Mucosa of stomach (tissue), 1 donor: ENCODE measurements around the gene ATN1.
A peak's percentile ranks its signal among the peaks of the same experiment; 100 is the strongest.

ENCODE experiments used
- H3K27me3 ChIP-seq: one replicate; pipeline ENCODE4 v1.7.0; 2013; ENCODE audit warnings: mild to moderate bottlenecking, low read length; ENCODE audit not compliant: control insufficient read depth, insufficient read depth
- H3K36me3 ChIP-seq: one replicate; pipeline ENCODE4 v1.7.0; 2013; ENCODE audit warnings: low read length; ENCODE audit not compliant: control insufficient read depth, insufficient read depth
- H3K4me1 ChIP-seq: one replicate; pipeline ENCODE4 v1.7.0; 2013; ENCODE audit warnings: mild to moderate bottlenecking, low read length; ENCODE audit not compliant: control insufficient read depth, insufficient read depth
- H3K4me3 ChIP-seq: one replicate; pipeline ENCODE4 v1.7.0; 2013; ENCODE audit warnings: low read length
- H3K9ac ChIP-seq: one replicate; pipeline ENCODE4 v1.7.0; 2013; ENCODE audit warnings: mild to moderate bottlenecking, low read length, moderate library complexity
- H3K9me3 ChIP-seq: one replicate; pipeline ENCODE4 v1.7.0; 2013; ENCODE audit warnings: mild to moderate bottlenecking, low read length, moderate library complexity; ENCODE audit not compliant: control insufficient read depth
- donor health status: Pancreatic carcinoma.

The ATN1 gene

GRCh38 chr12:6959805-6960592 lies 32.2 kb downstream of the ATN1 start:
- Histone ChIP-seq H3K36me3 (peaks cover 9% of the 10 kb centered on the region), H3K9me3 (no peaks in the 10 kb centered on the region), H3K9ac (no peak overlapping the region), H3K4me3 (no peak overlapping the region), H3K4me1 (peaks cover 32% of the 10 kb centered on the region), H3K27me3 (no peaks in the 10 kb centered on the region)

- peak overlapping the region; percentile 95 for H3K4me3 ChIP-seq
- H3K27me3 ChIP-seq = no peaks in the 10 kb centered on the region
- H3K9ac ChIP-seq = peak overlapping the region; percentile 100
- no peaks in the 10 kb centered on the region for H3K9me3 ChIP-seq
- peaks cover 39% of the 10 kb centered on the region for H3K4me1 ChIP-seq
- peaks cover 9% of the 10 kb centered on the region for H3K36me3 ChIP-seq
These were observed 33.0 kb downstream of the ATN1 start for GRCh38 chr12:6960593-6961277.

- Histone ChIP-seq H3K9ac (peak overlapping the region; percentile 100), H3K4me1 (peaks cover 42% of the 10 kb centered on the region), H3K4me3 (peak overlapping the region; percentile 95)
These were observed 33.5 kb downstream of the ATN1 start for GRCh38 chr12:6961278-6961694.

GRCh38 chr12:6961695-6962284 lies 34.0 kb downstream of the ATN1 start:
- Histone ChIP-seq H3K27me3 (no peaks in the 10 kb centered on the region), H3K36me3 (peaks cover 8% of the 10 kb centered on the region), H3K9me3 (no peaks in the 10 kb centered on the region), H3K4me1 (peaks cover 45% of the 10 kb centered on the region), H3K4me3 (peak overlapping the region; percentile 95), H3K9ac (peak overlapping the region; percentile 100)

More at GRCh38 chr12:6961278-6961694, 33.5 kb downstream of the ATN1 start:
- Histone ChIP-seq H3K27me3 (no peaks in the 10 kb centered on the region), H3K36me3 (peaks cover 8% of the 10 kb centered on the region), H3K9me3 (no peaks in the 10 kb centered on the region)

GRCh38 chr12:6962285-6963015 lies 34.7 kb downstream of the ATN1 start:
- H3K36me3 ChIP-seq = peaks cover 14% of the 10 kb centered on the region
- H3K4me3 ChIP-seq = peak overlapping the region; percentile 95
- H3K4me1 ChIP-seq = peaks cover 51% of the 10 kb centered on the region

GRCh38 chr12:6963016-6963731 lies 35.4 kb downstream of the ATN1 start:
- Histone ChIP-seq H3K27me3 (no peaks in the 10 kb centered on the region), H3K9ac (peak overlapping the region; percentile 100), H3K4me3 (peak overlapping the region; percentile 95), H3K9me3 (no peaks in the 10 kb centered on the region), H3K4me1 (peaks cover 58% of the 10 kb centered on the region), H3K36me3 (peaks cover 19% of the 10 kb centered on the region)

More at GRCh38 chr12:6962285-6963015, 34.7 kb downstream of the ATN1 start:
- Histone ChIP-seq H3K9me3 (no peaks in the 10 kb centered on the region), H3K9ac (peak overlapping the region; percentile 100), H3K27me3 (no peaks in the 10 kb centered on the region)

GRCh38 chr12:6963791-6964413 lies 36.1 kb downstream of the ATN1 start:
- Histone ChIP-seq H3K4me3 (peak overlapping the region; percentile 40), H3K9ac (peak overlapping the region; percentile 100), H3K4me1 (peaks cover 65% of the 10 kb centered on the region), H3K9me3 (no peaks in the 10 kb centered on the region), H3K36me3 (peaks cover 21% of the 10 kb centered on the region), H3K27me3 (no peaks in the 10 kb centered on the region)

GRCh38 chr12:6964605-6965025 lies 36.9 kb downstream of the ATN1 start:
- Histone ChIP-seq H3K9me3 (no peaks in the 10 kb centered on the region), H3K27me3 (no peaks in the 10 kb centered on the region), H3K36me3 (peaks cover 21% of the 10 kb centered on the region), H3K4me1 (peaks cover 71% of the 10 kb centered on the region), H3K9ac (peak overlapping the region; percentile 100), H3K4me3 (peak overlapping the region; percentile 40)

- Histone ChIP-seq H3K4me1 (peaks cover 70% of the 10 kb centered on the region), H3K36me3 (peaks cover 21% of the 10 kb centered on the region), H3K9ac (peak overlapping the region; percentile 100), H3K4me3 (peak overlapping the region; percentile 40), H3K27me3 (no peaks in the 10 kb centered on the region), H3K9me3 (no peaks in the 10 kb centered on the region)
These were observed 37.4 kb downstream of the ATN1 start for GRCh38 chr12:6965026-6965661.

- Histone ChIP-seq H3K4me1 (peaks cover 65% of the 10 kb centered on the region), H3K27me3 (no peaks in the 10 kb centered on the region), H3K9ac (peak overlapping the region; percentile 13), H3K9me3 (no peaks in the 10 kb centered on the region), H3K4me3 (no peak overlapping the region), H3K36me3 (peaks cover 21% of the 10 kb centered on the region)
These were observed 38.0 kb downstream of the ATN1 start for GRCh38 chr12:6965714-6966113.
